ENCODE measurements around the gene E4F1. TPM values are rescaled to one million over a fixed set of nuclear protein-coding genes. Genes with fewer than 3 reads are reported as not detected.
A peak's percentile ranks its signal among the peaks of the same experiment; 100 is the strongest.

Gene E4F1
- total and polyA plus RNA-seq, 2 of the 13 experiments (the other 11 are each of a cell fraction or from before 2014, with no cell fraction given) = 13.8 to 19.5 TPM

GRCh38 chr16:2267913-2268666 is 44.7 kb downstream of the E4F1 start, which contains the start of gene RNPS1 (continued):
- TF ChIP-seq, protein P1, sequence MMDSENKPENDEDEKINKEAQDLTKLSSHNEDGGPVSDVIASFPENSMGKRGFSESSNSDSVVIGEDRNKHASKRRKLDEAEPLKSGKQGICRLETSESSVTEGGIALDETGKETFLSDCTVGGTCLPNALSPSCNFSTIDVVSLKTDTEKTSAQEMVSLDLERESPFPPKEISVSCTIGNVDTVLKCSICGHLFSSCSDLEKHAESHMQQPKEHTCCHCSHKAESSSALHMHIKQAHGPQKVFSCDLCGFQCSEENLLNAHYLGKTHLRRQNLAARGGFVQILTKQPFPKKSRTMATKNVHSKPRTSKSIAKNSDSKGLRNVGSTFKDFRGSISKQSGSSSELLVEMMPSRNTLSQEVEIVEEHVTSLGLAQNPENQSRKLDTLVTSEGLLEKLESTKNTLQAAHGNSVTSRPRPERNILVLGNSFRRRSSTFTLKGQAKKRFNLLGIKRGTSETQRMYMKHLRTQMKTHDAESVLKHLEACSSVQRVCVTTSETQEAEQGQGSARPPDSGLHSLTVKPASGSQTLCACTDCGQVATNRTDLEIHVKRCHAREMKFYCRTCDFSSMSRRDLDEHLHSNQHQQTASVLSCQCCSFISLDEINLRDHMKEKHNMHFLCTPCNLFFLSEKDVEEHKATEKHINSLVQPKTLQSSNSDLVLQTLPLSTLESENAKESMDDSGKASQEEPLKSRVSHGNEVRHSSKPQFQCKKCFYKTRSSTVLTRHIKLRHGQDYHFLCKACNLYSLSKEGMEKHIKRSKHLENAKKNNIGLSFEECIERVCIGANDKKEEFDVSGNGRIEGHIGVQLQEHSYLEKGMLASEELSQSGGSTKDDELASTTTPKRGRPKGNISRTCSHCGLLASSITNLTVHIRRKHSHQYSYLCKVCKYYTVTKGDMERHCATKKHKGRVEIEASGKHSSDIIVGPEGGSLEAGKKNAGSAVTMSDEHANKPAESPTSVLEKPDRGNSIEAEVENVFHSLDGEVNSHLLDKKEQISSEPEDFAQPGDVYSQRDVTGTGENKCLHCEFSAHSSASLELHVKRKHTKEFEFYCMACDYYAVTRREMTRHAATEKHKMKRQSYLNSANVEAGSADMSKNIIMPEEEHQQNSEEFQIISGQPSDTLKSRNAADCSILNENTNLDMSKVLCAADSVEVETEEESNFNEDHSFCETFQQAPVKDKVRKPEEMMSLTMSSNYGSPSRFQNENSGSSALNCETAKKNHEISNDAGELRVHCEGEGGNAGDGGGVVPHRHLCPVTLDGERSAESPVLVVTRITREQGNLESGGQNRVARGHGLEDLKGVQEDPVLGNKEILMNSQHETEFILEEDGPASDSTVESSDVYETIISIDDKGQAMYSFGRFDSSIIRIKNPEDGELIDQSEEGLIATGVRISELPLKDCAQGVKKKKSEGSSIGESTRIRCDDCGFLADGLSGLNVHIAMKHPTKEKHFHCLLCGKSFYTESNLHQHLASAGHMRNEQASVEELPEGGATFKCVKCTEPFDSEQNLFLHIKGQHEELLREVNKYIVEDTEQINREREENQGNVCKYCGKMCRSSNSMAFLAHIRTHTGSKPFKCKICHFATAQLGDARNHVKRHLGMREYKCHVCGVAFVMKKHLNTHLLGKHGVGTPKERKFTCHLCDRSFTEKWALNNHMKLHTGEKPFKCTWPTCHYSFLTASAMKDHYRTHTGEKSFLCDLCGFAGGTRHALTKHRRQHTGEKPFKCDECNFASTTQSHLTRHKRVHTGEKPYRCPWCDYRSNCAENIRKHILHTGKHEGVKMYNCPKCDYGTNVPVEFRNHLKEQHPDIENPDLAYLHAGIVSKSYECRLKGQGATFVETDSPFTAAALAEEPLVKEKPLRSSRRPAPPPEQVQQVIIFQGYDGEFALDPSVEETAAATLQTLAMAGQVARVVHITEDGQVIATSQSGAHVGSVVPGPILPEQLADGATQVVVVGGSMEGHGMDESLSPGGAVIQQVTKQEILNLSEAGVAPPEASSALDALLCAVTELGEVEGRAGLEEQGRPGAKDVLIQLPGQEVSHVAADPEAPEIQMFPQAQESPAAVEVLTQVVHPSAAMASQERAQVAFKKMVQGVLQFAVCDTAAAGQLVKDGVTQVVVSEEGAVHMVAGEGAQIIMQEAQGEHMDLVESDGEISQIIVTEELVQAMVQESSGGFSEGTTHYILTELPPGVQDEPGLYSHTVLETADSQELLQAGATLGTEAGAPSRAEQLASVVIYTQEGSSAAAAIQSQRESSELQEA (CRISPR knock-in tag; IDR thresholded peaks at IDR 0.05; ENCODE audit: not compliant biosample characterization) = peak; percentile 0
- TF ChIP-seq POLR2AphosphoS2 (IDR thresholded peaks at IDR 0.05; ENCODE audit: low read depth, low read length) = peak; percentile 87; the same call in 1 of the 2 replicates
- TF ChIP-seq XRCC5 (optimal IDR thresholded peaks at IDR 0.05; ENCODE audit: low read length) = no peak
- TF ChIP-seq ATF7-NPFF (CRISPR knock-in tag; IDR thresholded peaks at IDR 0.05; ENCODE audit: low read depth) = peak; percentile 90
- peak; percentile 43; the same call in 1 of the 2 replicates for TF ChIP-seq MAF1 (CRISPR knock-in tag; IDR thresholded peaks at IDR 0.05; ENCODE audit: borderline replicate concordance)
- no peak for TF ChIP-seq PREB (CRISPR knock-in tag; IDR thresholded peaks at IDR 0.05)
- no peak for TF ChIP-seq PLSCR1 (CRISPR knock-in tag; IDR thresholded peaks at IDR 0.05; ENCODE audit: borderline replicate concordance)
- TF ChIP-seq, protein P2, sequence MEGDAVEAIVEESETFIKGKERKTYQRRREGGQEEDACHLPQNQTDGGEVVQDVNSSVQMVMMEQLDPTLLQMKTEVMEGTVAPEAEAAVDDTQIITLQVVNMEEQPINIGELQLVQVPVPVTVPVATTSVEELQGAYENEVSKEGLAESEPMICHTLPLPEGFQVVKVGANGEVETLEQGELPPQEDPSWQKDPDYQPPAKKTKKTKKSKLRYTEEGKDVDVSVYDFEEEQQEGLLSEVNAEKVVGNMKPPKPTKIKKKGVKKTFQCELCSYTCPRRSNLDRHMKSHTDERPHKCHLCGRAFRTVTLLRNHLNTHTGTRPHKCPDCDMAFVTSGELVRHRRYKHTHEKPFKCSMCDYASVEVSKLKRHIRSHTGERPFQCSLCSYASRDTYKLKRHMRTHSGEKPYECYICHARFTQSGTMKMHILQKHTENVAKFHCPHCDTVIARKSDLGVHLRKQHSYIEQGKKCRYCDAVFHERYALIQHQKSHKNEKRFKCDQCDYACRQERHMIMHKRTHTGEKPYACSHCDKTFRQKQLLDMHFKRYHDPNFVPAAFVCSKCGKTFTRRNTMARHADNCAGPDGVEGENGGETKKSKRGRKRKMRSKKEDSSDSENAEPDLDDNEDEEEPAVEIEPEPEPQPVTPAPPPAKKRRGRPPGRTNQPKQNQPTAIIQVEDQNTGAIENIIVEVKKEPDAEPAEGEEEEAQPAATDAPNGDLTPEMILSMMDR (CRISPR knock-in tag; IDR thresholded peaks at IDR 0.05) = peak; percentile 28; the same call in 1 of the 2 replicates
- TF ChIP-seq IRF2 (CRISPR knock-in tag; IDR thresholded peaks at IDR 0.05) = peak; percentile 70
- TF ChIP-seq SIX1 (CRISPR knock-in tag; IDR thresholded peaks at IDR 0.05; ENCODE audit: borderline replicate concordance) = no peak
- TF ChIP-seq SIN3B (IDR thresholded peaks at IDR 0.05; ENCODE audit: low read length) = no peak
- 0 out of 4 replicates have a peak, but pooled peaks of 1 of the 2 experiments have one; percentile 54 for TF ChIP-seq ATF4 (CRISPR knock-in tag; IDR thresholded peaks at IDR 0.05)
- peak; percentile 50; the same call in 1 of the 2 replicates for TF ChIP-seq NCOR1 (IDR thresholded peaks at IDR 0.05; ENCODE audit: borderline replicate concordance, low read length)
- TF ChIP-seq SRY (CRISPR knock-in tag; IDR thresholded peaks at IDR 0.05) = peak; percentile 56
